COR-L47 (cell line): ENCODE measurements around the gene BAIAP2L1.

Experiments used
- DNase-seq: peaks from one replicate; lab custom pipeline; 2025; lab: John Stamatoyannopoulos, UW

The BAIAP2L1 gene

DNA sequence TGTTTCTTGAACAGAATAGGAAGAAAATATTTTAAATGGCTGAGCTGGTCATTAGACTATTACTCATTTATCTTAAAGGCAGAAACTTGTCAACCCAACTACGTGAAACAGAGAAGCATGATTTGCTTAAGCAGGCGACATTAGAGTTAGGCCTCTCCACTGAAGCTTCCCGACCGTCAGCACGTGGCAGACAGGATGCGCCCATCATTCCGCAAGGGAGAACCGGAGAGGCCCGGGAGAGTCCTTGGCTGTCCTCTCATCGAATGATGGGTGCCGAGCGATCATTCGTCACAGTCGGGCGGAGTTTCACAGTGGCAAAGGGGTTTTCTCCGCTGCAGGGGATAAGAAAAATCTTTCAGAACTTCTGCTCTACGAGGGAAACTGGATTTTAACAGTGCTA is 107.6 kb downstream of the BAIAP2L1 start:
- DNase-seq = no peak

DNA sequence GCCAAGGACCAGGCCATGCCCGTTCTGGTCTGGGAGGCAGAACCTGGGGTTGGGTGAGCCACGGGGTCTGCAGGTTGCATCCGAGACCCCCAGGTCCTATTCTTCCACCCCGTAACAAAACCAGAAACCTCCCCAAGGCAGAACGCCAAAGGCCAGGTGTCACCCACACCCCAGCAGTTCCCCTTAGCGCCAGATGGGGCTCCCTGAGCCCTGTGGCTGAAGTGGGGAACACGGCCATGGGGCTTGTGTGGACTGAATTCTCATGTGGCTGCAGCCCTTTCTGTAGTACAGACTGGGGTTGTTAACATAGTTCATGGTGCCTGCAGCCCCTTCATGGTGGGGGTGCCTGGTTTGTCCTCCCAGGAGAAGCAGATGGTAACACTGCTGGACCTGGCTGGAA is 109.2 kb downstream of the BAIAP2L1 start:
- no peak for DNase-seq

- DNase-seq = no peak
These were observed 111.5 kb downstream of the BAIAP2L1 start for GRCh38 chr7:98289333-98289875.

DNA sequence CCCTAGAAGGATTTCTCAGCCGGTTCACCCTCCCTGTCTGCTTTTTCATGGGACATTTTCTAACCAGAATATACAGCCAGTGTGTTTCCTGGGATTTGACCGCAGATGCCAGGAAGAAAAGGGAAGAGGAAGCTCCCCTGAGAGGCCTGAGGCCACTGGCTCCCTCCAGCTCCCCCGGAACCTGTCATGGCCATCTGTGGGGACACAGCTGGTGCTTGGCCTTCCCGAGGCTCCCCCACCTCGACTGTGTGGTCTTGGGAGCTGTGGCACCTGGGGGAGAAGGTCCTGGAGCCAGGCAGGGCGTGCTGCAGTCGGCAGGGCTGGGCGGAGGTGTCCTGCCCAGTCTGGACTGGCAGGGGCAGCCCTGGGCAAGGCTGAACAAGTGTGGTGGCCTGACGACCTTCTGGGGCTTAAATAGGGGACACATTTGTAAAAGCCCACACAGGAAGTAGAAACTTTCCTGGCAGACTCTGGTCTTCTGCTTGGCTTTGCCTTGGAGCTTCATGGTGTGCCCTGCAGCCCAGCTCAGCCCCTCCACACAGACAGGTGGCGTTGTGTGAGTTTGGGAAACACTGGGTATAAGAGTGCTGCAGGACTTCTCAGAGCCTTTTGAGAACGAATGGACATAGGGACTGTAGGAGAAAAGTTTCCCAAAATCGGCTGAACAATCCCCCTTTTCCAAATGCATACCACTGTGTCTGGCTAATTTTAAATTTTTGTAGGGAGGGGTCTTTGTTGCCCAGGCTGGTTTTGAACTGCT is 112.6 kb downstream of the BAIAP2L1 start:
- DNase-seq = no peak

DNA sequence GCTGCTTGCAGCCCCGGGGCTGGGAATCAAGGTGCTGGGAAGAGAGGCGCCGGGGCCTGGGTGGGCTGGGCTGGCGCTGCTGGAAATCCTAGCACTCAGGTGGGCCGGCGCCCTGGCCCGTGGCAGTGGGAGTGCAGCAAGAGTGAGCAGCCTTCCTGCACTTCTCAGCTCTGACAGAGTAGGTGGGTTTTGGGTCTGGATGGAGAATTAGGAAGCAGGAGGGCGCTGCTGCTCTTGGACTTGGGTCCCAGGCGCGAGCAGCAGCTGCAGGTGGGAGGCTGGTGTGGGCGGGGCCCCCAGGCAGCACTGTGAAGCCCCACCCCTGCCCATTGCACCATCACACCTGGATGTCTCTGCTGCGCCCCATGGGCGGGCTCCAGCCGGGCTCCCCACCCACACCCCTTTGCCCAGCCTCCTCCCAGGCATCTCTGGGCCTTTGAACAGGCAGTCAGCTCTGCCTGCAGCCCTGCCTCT is 113.4 kb downstream of the BAIAP2L1 start:
- DNase-seq = peak; percentile 43

- no peak for DNase-seq
These were observed 114.0 kb downstream of the BAIAP2L1 start for GRCh38 chr7:98286701-98287485.

DNA sequence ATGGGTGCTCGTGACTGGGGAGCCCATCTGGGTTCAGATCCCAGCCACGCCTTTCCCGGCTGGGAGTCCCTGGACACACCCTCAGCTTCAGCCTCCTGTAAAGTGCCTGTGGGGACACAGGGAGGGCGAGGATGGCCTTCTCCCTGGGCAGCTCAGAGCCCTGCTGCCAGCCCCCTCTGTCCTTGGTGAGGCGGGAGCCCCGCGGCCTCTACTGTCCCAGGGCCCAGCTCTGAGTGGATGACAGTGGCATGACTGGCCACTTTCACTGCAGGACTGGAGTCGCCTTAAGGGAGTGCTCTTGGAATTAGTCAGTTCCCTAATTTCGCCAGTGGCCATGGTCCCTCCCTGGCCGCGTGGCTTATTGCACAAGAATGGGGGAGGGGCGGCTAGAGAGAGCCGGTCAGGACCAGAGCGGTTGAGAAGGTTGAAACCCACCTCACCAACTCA is 114.8 kb downstream of the BAIAP2L1 start:
- DNase-seq = no peak

DNA sequence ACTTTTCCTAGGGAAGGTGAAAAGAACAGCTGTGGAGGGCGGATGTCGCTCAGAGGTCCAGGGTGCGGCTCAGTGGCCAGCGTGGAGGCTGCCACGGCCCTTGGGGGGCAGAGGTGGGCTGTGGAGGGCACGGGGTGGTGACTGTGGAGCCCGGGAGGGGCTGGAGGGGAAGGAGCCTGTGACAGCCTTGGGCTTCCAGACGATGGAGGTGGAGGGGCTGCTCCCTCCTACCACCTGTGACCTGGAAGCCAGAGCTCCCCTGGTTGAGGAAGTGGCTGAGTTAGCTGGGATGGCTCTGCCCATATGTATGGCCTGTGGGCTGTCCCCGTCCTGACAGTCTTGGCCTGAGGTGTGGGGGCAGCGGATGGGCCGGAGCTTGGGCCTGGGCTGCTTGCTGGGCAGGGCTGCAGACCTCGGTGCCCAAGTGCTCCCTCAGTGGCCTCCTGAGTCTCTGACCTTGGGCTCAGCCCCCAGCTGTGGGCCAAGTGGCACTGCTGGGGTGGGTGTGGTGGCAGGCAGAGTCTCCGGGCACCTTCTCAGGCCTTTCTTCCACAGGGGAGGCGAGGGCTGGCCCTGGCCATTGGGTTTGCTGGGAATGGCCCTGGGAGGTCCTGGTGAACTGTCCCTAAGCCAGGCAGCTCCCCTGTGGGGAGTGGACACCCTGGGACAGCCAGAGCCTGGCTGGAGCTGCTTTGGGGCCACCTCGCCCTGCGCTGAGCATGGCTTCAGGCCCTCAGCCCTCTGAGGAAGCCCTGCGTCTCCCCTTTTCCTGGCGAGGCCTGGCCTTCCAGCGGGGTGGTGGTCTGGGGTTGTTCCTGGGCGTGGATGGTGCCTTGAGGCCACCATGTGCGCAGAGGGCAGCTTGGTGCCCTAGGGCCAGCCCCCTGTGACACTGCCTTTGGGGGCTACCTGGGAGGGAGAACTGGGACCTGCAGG is 115.5 kb downstream of the BAIAP2L1 start:
- no peak for DNase-seq

- DNase-seq = no peak
These were observed 116.4 kb downstream of the BAIAP2L1 start for GRCh38 chr7:98284335-98285036.

- no peak for DNase-seq
These were observed 117.0 kb downstream of the BAIAP2L1 start for GRCh38 chr7:98283887-98284222.

DNA sequence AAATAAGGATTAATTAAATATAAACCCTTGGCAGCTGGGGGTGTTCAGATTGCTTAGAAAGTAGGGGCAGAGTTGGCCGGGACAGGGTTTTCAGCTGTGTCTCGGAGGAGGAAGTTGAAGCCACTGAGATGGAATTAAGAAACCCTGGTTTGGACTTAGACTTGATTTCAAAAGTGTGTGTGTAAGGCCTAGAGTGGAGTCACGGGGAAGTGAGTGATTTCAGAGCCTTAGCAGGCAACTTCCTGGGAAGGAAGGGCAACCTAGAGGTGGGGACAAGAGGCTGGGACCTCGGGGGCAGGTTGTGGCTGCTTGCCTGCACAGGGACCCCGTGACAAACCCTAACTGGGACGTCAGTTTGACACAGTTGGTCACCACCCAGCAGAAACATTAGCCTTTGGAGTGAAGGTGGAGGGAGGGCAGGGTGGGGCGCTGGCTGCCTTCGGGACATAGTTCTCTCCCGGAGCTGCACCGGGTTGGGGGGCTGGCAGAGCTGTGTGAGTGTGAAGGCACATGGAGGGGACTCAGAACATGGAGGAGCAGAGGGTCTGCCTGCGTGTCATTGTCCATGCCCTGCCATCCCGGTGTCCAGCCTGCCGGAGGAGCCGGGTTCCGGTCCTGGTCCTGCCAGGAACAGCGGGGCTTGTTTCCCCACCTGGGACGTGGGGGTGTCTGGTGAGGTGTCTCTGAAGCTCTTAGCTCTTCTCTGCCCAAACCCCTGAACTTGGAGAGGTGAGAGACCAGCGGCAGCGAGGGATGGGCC is 117.6 kb downstream of the BAIAP2L1 start:
- no peak for DNase-seq

DNA sequence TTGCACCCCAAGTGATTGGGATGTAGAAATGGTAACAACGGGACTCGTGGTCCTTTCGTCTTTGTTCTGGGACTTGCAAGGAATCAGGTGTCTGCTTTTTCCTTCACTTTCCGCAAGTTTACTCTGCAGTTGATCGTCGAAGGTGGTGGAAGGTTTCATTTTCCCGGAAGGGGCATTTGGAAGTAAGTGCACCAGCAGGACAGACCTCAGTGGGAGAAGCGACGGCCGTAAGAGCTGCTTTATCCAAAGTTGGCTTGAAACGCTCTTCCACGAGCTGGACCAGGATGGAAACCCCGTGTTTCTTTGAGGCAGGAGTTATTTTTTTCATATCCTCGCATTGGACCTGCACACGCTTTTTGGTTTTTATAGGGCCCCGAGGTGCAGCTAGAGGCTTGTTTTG is 118.2 kb downstream of the BAIAP2L1 start:
- no peak for DNase-seq

DNA sequence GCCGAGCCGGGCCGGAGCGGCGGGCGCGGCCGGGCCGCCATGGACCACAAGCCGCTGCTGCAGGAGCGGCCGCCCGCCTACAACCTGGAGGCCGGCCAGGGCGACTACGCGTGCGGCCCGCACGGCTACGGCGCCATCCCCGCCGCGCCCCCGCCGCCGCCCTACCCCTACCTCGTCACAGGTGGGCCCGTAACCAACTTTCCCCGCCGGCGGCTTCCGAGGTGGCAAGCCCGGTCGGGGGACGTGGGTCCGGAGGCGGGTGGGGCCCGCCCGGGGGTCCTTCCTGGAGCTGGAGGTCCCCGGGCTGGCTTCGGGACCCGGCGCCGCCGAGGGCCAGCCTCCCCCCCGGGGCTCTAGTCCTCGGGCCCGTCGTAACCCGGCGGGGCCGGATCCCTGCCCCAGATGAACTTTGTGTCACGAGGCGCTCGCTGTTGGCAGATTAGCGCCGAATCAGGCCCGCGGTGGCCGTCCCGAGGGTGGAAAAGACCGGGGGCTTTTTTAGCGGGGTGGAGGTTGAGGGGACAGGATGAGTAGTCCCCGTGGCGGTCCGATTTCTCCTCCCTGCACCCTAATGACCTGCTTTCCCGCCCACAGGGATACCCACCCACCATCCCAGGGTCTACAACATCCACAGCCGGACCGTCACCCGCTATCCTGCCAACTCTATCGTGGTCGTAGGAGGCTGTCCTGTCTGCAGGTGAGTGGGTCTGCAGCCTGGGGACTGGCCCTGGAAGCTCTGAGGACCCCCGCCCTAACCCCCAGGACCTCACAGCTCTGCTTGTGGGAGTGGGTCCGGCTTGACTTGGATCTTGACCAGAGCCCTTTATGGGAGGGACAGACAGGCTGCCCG is 118.9 kb downstream of the BAIAP2L1 start:
- DNase-seq = no peak

DNA sequence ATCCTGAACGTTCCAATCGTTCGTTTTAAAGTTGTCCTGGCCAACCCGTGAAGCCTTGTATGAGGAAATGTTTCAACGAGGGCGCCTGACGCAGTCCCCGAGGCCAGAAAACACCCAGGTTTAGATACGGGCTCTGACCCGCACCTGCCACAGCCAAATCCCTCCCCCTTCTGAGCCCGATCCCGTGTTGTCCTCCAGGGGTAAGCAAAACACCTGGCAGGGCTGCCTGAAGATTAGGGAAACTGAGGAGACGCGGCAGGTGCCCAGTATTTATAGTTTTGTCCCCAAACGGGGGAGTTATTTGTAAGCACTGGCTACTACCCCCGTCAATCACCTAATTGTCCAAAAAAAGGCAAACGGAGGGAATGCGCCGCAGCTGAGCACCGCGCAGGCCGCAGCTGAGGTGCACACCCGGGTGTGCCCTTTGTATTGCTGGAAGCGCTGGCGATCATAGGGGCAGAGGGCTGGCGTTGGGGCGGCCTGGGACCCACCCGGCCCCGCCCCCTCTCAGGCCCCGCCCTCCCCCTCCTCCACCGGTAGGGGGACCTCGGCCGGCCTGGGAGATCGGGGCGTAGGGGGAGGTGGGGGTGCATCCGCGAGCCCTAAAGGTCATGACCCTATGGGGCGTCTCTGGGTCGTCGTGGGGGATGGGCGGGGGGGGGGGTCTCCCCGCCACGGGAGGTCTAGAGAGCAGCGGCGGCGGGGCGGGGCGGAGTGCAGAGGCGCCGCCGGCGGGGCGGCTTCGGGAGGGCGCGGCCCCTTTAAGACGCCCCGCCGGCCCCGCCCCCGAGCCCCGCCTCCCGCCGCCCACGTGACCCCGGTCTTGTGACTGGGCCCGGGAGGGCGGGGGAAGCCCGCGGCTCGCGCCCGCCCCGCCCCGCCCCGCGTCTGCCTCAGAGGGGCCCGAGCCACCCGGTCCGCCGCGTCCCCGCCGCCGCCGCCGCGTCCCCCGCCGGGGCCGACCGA is 119.8 kb downstream of the BAIAP2L1 start, which contains the start of gene BRI3:
TSS of gene BRI3 (plus strand) at position 896 of the 966 bp plus-strand sequence. CDS start 110 bp downstream, outside the sequence.
- peak; percentile 82 for DNase-seq

DNA sequence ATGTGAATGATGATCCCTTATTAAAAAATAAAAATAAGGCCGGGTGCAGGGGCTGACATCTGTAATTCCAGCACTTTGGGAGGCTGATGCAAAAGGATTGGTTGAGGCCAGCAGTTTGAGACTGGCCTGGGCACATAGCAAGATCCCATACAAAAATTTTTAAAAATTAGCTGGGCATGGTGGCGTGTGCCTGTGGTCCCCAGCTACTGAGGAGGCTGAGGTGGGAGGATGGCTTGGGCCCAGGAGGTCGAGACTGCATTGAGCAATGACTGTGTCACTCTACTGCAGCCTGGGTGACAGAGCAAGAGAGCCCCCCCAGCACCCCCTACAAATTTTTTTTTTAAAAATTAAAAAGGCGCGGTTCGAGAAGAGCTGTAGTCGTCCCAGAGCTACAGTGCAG is 120.6 kb downstream of the BAIAP2L1 start:
- DNase-seq = no peak

GRCh38 chr7:98278936-98279335 is 122.0 kb downstream of the BAIAP2L1 start:
- DNase-seq = no peak

DNA sequence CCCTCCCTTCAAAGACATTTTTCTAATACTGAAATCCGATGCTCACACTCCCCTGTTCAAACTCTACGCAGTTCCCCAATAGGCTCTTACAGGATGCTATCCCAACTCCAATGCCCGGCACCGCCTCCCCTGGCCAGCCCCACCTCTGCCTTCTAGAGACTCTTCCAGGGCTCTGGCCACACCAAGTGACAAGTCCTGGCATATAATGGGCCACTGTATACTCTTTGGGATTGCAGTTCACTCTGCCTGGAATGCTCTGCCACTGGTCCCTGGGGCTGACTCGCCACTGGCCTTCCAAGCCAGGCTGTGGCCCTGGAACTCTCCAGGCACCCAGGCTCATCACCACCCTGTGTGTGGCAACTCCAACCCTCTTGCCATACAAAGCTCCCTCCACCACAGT is 122.5 kb downstream of the BAIAP2L1 start:
- DNase-seq = no peak

DNA sequence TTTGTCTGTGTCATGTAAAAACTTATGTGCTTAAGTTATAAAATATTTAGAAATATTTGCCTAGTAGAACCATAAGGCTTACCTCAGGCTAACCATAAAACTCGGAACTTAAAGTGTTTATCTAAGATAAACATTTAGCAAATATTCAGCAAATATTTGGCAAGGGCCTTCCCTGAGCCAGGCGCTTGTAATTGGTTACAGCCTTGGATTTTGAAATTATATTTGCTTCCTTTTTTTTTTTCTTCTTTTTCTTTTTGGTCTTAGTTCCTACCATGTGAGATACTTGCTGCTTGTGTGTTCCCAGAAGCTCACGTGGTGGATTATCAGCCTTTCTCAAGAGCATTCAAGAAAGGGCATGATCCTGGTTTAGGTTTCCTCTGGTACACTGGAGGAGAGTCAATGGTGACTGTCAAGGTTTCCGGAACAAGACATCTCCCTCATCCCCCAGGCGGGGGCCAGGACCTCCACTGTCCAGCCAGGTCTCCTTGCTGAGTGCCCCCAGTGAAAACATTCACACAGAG is 124.6 kb downstream of the BAIAP2L1 start:
- no peak for DNase-seq
